Testis (tissue), 2 donors: ENCODE measurements around the gene BSND.

ENCODE experiments used
- POLR2A ChIP-seq: fragments of 450-650 bp; IDR thresholded peaks from one replicate; pipeline ENCODE4 v1.6.1; 2017; ENCODE audit warnings: antibody characterized with exemption, mild to moderate bottlenecking, moderate library complexity
- TF ChIP-seq, protein P1 (sequence below), 3 experiments: fragments of 450-650 bp in 2 of 3; fragments of 200-600 bp in 1 of 3; sonication (generic) in 1 of 3; IDR thresholded peaks; one replicate each; pipeline ENCODE4 v1.5.1; 2016 to 2019; ENCODE audit warnings: antibody characterized with exemption in 3 of 3, mild to moderate bottlenecking in 2 of 3, moderate library complexity in 1 of 3

DNA sequence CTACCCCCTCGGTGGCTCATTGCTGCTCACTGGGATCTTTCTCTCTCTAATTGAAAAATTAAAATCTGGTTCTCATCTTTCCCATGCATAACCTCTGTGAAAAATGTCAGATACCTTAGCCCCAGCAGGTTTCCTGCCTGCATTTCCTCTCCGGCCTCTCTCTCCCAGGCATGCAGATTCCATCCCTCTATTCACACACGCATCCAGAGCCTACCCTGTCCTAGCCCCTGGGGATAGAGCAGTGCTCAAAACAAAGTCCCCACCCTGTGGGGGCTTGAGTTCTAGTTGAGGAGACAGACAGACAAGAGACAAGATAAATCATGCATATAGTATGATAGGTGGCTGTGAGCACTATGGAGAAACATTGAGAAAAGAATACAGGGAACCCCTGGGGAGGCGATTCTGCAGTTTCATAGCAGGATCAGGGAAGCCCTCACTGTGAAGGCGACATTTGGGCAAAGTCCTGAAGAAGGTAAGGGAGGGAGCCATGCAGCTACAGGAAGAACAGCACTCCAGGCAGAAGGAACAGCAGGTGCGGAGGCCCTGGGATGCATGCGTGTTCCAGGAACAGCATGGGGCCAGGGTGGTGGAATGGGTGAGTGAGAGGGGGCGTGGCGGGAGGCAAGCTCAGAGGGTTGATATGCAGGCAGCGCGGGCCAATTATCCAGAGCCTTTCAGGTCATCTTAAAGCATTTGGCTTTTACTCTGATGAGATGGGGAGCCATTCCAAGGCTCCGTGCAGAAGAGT is 3.5 kb upstream of the BSND start:
- TF ChIP-seq, protein P1, sequence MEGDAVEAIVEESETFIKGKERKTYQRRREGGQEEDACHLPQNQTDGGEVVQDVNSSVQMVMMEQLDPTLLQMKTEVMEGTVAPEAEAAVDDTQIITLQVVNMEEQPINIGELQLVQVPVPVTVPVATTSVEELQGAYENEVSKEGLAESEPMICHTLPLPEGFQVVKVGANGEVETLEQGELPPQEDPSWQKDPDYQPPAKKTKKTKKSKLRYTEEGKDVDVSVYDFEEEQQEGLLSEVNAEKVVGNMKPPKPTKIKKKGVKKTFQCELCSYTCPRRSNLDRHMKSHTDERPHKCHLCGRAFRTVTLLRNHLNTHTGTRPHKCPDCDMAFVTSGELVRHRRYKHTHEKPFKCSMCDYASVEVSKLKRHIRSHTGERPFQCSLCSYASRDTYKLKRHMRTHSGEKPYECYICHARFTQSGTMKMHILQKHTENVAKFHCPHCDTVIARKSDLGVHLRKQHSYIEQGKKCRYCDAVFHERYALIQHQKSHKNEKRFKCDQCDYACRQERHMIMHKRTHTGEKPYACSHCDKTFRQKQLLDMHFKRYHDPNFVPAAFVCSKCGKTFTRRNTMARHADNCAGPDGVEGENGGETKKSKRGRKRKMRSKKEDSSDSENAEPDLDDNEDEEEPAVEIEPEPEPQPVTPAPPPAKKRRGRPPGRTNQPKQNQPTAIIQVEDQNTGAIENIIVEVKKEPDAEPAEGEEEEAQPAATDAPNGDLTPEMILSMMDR (IDR thresholded peaks at IDR 0.05) = no peak
- TF ChIP-seq POLR2A = no peak
